Kidney capillary endothelial cell (primary cell): ENCODE results near the gene SLC19A2.
"Not testable (repeated sequence)": the region's sequence is repeated elsewhere in the genome, so short reads cannot be mapped to it uniquely, and the experiment has no call there.

Source experiments
- DNase-seq: peaks from one replicate; pipeline ENCODE4 v3.0.0-alpha.2; 2018; ENCODE audit warnings: low spot score

SLC19A2 gene, protein sequence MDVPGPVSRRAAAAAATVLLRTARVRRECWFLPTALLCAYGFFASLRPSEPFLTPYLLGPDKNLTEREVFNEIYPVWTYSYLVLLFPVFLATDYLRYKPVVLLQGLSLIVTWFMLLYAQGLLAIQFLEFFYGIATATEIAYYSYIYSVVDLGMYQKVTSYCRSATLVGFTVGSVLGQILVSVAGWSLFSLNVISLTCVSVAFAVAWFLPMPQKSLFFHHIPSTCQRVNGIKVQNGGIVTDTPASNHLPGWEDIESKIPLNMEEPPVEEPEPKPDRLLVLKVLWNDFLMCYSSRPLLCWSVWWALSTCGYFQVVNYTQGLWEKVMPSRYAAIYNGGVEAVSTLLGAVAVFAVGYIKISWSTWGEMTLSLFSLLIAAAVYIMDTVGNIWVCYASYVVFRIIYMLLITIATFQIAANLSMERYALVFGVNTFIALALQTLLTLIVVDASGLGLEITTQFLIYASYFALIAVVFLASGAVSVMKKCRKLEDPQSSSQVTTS

DNA sequence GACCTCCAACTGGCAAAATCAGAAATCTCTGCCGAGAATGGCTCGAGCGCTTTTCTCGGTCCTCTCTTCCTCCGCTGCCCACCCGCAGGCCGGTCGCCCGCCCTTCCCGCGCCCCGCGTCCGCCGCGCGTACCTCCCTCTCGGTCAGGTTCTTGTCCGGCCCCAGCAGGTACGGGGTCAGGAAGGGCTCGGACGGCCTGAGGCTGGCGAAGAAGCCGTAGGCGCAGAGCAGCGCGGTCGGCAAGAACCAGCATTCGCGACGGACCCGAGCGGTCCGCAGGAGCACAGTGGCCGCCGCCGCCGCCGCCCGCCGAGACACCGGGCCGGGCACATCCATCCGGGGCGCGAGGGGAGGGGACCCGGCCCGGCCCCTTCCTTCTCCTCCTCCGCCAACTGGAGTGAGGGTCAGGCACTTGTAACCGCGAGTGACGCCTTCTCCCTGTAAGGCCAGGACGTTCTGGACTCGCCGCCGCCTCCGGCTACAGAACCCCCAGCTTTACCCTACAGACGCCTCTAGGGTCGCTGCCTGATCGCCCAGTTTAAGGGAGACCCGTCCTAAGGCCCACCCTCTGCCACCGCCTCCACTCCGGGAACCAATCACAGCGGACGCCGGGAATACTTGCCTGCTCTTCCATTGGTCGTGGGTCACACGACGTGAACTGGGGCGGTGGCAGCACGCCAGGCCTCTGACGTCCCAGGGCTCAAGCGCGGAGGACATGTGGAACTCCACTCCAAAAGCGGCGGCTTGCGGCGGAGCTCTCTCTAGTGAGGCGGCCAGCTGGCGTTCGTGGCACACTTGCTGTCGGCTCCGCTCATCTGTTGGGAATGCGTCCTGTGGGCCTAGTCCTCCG, at the start of gene SLC19A2:
TSS of gene SLC19A2 (minus strand) at position 514 of the 850 bp plus-strand sequence. CDS start at position 336, 178 bp downstream.
- peak; percentile 97 for DNase-seq

DNA sequence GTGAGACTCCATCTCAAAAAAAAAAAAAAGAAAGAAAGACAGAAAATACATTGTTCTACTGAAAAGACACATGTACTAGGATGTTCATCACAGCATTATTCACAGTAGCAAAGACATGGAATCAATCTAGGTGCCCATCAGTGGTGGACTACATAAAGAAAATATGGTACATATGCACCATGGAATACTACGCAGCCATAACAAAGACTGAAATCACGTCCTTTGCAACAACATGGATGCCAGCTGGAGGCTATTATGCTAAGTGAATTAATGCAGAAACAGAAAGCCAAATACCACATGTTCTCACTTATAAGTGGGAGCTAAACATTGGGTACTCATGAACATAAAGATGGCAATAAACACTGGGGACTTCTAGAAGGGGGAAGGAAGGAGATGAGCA, 48.9 kb upstream of the SLC19A2 start:
- no peak for DNase-seq

DNA sequence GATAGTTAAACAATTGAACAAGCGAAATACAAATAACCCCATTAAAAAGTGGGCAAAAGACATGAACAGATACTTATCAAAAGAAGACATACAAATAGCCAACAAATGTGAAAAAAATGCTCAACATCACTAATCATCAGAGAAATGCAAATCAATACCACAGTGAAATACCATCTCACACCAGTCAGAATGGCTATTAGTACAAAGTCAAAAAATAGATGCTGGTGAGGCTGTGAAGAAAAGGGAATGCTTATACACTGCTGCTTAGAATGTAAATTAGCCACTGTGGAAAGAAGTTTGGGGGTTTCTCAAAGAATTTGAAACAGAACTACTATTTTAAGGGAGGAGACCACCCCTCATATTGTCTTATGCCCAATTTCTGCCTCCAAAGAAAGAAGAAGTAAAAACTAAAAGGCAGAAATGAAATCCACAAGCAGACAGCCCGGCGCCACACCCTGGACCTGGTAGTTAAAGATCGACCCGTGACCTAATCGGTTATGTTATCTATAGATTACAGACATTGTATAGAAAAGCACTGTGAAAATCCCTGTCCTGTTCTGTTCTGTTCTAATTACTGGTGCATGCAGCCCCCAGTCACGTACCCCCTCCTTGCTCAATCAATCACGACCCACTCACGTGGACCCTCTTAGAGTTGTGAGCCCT, 47.9 kb upstream of the SLC19A2 start:
- DNase-seq, result not testable (repeated sequence)

DNA sequence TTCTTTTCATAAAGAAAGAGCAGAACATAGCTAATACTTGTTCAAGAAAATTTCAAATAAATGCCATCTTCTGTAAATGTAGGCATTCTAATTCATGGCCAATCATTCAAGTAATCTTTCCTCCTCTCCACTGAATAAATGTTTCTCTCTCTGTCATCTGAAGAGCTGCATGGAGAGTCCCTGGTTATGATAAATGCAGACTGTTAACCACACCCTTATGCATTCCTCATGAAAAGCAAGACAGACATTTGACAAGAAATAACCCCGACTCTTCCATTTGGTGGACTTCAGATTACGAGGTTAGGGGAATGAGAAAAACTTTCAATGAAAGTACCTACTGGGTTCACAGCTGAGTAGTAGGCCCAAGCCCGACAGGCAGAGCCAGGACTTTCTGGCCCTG, 44.7 kb upstream of the SLC19A2 start:
- no peak for DNase-seq

DNA sequence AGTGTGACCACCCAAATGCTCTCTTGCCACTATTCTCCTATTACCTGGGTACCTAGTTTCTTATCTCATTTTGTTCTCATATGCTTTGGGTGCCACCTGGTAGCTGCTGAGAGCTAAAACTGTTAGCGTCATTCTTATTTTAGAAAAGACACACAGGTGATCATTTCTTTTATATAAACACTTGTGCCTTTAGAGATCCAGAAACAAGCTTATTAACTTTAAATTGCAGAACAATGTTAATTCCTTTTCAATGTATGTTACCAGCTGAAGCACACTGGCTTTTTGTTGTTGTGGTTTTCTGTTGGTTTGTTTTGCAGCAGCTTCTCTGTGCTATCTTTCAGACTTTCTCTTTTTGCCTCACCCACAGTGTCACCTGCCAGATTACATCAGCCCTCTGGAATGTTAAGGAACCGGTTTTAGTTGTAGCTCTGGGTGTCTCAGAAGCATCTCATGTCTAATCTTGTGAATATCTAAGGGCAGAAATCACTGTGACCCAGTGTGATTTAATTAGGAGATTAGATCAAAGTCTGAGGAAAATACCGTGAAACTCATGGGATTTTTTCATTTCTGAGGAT, 43.4 kb upstream of the SLC19A2 start:
- no peak for DNase-seq

DNA sequence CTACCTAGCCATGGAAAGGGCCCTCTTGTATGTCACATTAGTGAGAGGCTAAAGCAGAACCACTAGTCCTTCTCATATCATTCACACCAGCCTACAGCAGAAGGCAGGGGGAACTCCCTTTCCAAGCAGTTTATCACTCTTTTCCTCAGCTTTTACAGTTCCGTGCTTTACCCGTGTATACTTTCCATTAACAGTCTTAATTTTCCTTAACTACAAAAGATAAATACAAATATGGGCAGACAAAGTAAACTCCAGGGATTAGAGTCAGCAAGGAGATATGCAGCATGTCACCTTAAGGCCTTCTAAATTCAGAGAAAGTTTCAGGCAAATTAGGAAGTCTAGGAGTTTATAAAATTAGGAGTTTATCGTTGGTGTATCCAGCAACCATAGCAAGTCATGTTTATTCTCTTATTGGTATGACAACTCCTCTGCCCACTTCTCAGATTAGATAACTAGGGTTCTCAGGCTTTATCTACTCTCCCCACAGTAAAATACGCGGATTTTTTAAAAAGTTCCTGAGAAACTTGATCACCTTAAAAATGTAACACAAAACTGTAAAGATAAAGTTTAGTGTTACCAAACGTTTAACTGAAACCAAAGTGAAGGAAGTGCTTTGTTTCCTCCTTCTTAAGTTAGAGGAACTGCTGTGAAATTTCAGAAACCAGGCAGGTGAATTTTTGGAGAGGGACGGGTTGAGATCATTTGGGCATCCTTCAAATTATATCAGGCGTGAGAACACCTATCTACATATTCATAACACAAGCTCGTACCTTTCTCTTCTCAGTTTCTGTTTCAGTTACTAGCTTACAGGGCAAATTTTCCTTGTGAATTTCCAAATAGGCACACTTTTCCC, 42.7 kb upstream of the SLC19A2 start:
- no peak for DNase-seq

DNA sequence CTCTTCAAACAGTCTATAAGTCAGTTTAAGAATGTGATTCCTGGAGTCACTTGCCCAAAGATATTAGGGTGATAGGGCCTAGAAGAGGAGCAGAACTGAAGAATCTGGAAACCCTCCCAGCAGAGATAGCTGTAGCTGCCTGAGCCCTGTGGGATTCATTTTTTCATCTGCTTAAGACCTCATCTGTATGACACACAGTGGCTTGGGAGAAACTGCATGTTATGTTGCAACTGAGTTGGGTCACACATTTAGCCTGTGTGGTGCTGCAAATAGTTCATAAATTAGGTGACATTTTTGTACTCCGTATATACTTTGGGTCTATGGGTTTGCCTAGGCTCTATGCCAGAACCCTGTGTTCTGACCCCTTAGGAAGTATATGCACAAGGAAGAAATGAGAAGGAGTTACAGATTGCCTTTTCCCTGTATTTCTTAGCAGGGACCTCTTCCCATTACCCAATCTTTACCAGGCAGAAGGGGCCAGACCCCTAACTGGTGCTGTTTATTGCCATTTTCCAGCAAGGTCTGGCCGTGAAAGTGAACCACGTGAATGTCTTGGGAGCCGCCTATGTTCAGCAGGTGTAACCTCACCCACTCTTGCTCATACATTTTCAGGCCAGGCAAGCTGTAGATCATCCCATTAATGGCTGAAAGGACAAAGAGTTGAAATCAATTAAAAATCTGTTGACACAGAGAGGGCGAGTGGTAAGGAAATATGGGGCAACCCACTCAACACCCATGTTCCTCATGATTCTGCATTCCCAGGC, 41.9 kb upstream of the SLC19A2 start:
- DNase-seq, result no peak

DNA sequence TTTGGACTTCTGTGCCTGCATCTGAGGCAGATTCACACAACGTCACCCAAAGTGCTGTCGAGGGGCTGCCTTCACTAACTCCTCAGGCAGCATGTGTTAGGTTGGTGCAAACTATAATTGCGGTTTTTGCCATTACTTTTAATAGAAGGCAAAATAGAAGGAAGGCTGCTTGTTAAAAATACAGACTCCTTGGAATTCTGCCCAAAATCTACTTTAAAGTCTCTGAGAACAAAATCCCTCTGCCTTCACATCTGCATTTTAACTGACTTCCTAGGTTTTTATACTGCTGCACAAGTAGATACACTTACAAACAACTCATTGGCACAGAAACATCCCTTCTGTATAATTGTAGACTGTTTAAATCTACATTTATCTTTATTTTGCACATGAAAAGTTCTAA, 41.3 kb upstream of the SLC19A2 start:
- no peak for DNase-seq

DNA sequence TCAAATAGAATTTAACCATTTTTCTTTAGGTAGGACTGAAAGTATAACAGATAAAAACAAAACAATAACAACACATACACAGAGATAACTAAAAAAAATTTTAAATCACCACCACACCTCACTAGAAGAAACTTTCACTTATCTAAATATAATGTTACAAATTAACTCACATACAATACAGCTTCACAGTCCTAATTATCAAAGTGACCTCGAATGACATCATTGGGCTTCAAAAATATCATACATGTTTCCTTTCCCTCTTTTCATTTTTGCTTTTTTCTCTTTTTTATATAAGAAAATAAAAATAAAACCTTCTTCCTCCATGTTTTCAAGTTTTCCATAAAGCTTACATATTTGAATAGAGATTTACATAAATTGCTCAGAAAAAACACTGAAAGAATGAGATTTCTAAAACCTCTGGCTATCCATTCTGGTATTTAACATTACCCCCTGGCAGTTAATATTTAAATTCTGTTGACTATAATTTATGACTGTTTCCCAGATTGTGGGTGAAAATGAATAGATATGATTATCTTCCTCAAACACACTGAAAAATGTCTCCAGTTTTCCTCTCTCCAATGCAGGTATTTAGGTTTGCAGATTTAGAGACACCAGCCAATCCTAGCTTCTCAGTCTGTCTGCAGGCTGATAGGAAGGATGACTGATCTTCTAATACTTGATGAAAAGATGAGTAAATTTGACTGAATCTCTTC, 40.5 kb upstream of the SLC19A2 start:
- no peak for DNase-seq

DNA sequence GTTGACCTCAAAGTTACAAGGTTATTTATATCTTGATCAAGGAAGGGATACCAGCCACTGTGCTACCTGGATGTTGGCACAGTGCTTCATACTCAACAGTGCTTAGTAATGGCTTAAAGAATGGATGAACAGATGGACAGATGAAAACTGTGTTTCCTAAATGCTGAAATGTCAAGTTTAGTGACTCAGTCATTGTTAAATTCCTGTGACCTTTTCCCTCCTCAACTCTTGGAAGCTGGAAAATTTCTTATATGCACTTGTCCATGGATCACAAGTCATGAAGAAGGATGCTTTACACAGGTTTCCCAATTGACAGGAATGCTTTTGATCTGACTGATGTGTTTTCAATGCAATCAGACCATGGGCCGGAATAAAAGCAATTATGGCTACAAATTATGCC, 39.6 kb upstream of the SLC19A2 start:
- DNase-seq, result no peak

DNA sequence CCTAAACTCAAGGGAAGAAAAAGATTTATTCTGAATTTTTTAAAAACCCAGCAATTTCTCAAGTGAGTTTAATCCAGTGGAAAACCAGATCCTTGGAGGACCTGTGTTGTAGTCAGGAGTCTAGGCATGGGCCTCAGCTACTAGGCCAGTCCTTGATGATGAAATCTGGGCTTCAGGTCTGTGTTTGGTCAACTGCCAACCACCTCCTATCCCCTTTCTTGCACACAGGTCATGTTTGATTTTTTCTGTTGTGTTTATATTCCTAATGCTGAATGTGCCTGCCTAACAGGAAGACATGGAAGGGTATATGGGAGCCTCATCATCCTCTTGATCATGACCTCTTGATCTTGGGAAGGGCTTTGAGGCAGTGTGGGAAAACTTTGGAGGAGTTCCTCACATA, 38.2 kb upstream of the SLC19A2 start:
- DNase-seq, result no peak

DNA sequence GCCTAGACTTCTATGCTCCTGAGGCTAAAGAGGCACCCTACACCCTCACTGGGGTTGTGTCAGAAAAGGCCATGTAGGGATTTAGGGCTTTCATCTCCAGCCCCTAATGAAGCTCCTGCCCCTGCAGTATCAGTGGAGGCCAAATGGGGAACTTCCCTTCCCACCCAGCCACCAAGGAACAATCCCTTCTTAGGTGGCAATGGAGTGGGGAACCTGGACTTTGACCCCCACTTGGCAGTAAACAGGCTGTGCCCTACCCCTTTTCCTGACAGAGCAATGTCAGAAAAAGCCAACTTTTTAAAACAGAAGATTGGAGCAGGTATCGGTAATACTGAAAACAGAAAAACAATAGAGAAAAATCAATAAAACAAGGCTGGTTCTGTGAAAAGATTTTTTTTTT, 35.5 kb upstream of the SLC19A2 start:
- no peak for DNase-seq

DNA sequence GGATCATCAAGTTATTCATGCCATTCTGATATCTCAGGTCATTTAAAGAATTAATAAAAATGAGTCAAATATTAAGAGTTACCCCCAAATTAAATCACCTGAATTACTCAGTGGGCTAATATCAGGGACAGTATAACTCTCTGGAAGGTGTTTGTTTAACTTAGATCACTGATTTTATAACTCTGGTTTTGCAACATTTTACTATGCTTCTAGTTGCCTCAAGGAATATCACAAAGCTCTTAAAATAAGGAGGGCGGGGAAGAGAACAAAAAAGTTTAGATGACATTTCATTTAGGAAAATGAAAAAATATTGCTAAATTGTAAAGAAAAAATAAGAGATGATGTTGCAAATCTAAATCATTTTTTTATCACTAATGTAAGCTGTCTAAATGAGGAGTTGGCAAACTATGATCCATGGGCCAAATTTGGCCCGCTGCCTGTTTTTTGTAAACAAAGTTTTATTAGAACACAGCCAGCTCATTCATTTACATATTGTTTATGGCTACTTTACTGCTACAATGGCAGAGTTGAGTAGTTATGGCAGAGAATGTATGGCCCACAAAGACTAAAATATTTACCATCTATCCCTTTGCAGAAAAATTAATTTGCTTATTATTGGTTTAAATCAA, 31.9 kb upstream of the SLC19A2 start:
- no peak for DNase-seq

DNA sequence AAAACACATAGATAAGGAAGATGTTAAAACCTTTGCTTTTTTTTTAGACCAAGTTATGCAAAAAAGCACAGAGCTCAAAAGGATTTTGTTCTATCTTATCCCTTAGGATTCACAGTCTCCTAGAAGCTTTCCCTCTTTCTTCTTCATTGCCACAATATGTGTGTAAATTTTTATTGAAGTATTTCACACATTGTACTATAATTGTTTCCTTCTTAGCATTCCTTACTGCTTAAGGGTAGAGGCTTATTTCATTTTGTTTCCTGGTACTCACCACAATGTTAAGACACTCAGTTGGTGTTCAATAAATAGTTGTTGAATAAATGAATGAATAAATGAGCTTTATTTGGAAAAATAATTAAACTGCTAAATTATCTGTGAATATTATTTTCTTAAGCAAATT, 29.9 kb upstream of the SLC19A2 start:
- no peak for DNase-seq

DNA sequence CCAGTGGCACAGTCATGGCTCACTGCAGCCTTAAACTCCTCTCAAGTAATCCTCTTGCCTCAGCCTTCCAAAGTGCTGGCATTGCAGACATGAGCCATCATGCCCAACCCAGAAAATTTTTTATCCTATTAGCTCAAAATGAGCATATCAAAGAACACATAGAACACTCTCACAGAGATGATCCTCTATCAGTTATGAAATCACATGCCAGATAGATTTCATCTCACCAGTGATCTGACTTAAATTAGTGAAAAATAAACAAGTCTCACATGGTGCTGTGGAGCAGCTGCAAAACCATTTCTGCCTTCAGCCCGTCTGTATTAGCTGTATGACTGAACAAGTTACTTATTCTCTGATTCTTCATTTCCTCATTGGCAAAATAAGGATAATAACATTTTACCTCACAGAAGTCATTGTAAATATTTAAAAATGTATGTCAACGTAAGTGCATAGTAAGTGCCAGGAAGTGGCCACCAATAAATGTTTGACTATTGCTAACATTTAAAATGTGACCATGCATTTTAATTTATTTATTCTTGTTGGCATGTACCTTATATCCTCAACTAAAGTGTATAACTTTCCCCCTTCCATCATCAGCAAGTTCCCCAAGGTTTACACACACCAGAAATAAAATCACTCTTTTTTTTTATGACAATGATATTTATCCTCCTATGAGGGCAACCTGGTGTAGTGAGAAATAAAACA, 29.0 kb upstream of the SLC19A2 start:
- DNase-seq, result no peak

DNA sequence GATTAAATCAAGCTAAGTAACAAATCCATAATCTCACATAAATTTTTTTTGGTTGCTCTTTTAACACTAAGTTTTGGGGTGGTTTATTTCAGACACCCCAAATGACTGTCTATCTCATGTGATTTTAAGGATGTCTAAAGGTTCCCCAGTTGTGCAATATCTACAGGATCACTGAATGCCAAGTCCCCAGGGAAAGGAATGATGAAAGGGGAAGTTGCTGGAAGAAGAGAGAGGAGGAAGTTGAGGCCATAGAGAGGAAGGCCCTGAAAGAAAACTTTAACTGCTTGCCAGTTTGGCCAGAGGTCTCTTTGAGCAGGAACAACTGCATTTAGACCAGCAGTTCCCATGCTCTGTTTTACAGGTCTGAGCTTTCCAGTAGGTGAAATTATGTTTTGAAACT, 27.5 kb upstream of the SLC19A2 start:
- no peak for DNase-seq

DNA sequence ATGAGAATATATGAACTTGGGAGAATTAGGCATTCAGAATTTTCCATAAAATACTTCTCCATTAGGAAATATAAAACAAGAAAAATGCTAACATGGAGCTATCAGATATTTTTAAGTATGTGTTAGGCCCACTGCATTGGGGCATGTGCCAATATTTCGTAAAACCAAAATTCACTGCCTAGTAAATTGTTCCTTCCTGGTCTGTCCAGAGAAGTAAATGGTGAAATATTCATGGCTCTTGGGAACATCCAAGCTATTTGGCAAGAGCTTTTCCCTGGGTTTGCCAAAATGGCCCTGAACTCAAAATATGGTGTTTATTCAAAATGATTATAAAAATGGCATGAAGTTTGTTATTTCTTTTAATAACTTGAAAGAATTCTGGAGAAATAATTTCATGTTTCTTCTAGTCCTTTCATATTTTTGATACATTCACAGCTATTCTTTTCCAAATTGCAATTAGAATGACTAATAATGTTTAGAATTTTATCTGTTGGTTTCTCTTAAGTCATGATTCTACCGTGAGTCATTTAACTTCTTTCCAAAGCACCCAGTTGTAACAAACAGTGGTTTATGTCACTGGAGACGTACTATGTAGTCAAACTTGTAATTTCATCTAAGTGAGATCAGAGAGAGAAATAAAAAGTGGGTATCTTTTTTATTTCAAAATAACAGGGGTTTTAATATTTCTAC, 25.7 kb upstream of the SLC19A2 start:
- DNase-seq, result peak; percentile 37

DNA sequence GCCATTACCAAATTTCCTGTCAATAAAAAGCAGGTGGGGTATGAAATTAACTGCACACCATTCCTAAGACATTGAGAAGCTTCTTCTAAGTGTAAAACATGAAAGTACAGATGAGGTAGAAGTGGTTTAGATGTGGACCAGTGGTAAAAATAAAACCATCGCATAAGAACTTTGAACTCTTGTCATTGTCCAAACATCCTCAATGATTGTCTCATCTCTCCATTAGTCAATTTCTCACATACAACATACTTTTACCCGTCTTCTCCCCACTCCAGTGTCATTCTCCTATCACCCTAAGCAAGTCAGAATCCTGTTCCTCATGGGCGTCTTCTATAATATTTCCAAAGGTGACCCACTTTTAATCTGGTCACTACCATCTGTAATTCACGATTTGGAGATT, 24.3 kb upstream of the SLC19A2 start:
- DNase-seq, result no peak
